GM15510 (cell line): ENCODE data around the gene PHKA2.

ENCODE experiments used
- POLR2A ChIP-seq: IDR thresholded peaks from 3 replicates; pipeline ENCODE4 v1.6.1; 2011; ENCODE audit warnings: borderline replicate concordance; ENCODE audit not compliant: insufficient read length; ENCODE audit errors: extremely low read depth

The PHKA2 gene

GRCh38 chrX:18906286-18906685 lies 77.6 kb downstream of the PHKA2 start:
- TF ChIP-seq POLR2A: no peak

GRCh38 chrX:18900401-18900976 lies 83.4 kb downstream of the PHKA2 start:
- no peak for TF ChIP-seq POLR2A

- TF ChIP-seq POLR2A: no peak
Observed at GRCh38 chrX:18899796-18900380, 84.0 kb downstream of the PHKA2 start.

- no peak for TF ChIP-seq POLR2A
Observed at GRCh38 chrX:18898492-18898891, 85.4 kb downstream of the PHKA2 start.

GRCh38 chrX:18898091-18898490 lies 85.8 kb downstream of the PHKA2 start:
- no peak for TF ChIP-seq POLR2A

GRCh38 chrX:18897611-18898010 lies 86.3 kb downstream of the PHKA2 start:
- no peak for TF ChIP-seq POLR2A

GRCh38 chrX:18896680-18897544 lies 87.0 kb downstream of the PHKA2 start:
- TF ChIP-seq POLR2A: no peak

- TF ChIP-seq POLR2A: no peak
Observed at GRCh38 chrX:18895189-18895951, 88.5 kb downstream of the PHKA2 start.

GRCh38 chrX:18894156-18894555 lies 89.8 kb downstream of the PHKA2 start:
- TF ChIP-seq POLR2A: no peak

- TF ChIP-seq POLR2A: no peak
Observed at GRCh38 chrX:18893536-18893935, 90.4 kb downstream of the PHKA2 start.

GRCh38 chrX:18892899-18893298 lies 91.0 kb downstream of the PHKA2 start:
- TF ChIP-seq POLR2A: no peak

GRCh38 chrX:18891548-18891945 lies 92.4 kb downstream of the PHKA2 start:
- no peak for TF ChIP-seq POLR2A

- TF ChIP-seq POLR2A: no peak
Observed at GRCh38 chrX:18890724-18891547, 93.0 kb downstream of the PHKA2 start.

- no peak for TF ChIP-seq POLR2A
Observed at GRCh38 chrX:18890049-18890381, 93.9 kb downstream of the PHKA2 start.

GRCh38 chrX:18889346-18890048 lies 94.4 kb downstream of the PHKA2 start:
- no peak for TF ChIP-seq POLR2A

GRCh38 chrX:18888281-18888680 lies 95.6 kb downstream of the PHKA2 start:
- TF ChIP-seq POLR2A: no peak
